ENCODE results near the gene FAM241B.

DNA sequence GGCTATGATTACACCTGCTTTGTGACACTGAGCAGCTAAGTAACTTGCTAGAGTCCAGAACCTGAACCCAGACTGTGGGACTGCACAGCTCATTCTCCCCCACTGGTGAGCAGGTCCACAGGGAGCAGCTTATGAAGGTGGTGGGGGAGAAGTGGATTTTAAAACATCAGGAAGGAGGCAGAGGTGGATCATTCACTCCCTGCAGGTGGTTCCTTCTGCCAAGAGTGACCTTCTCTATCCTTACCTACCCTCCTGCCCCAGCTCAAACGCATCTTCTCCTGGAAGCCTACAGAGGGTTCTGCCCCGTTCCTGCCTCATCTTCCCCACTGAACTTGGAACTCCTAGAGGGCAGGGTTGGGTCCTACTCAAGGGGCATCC, 539 bp upstream of the FAM241B start:
- TF ChIP-seq, protein P1, sequence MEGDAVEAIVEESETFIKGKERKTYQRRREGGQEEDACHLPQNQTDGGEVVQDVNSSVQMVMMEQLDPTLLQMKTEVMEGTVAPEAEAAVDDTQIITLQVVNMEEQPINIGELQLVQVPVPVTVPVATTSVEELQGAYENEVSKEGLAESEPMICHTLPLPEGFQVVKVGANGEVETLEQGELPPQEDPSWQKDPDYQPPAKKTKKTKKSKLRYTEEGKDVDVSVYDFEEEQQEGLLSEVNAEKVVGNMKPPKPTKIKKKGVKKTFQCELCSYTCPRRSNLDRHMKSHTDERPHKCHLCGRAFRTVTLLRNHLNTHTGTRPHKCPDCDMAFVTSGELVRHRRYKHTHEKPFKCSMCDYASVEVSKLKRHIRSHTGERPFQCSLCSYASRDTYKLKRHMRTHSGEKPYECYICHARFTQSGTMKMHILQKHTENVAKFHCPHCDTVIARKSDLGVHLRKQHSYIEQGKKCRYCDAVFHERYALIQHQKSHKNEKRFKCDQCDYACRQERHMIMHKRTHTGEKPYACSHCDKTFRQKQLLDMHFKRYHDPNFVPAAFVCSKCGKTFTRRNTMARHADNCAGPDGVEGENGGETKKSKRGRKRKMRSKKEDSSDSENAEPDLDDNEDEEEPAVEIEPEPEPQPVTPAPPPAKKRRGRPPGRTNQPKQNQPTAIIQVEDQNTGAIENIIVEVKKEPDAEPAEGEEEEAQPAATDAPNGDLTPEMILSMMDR (IDR thresholded peaks at IDR 0.05) = no peak
- TF ChIP-seq RXRA (IDR thresholded peaks at IDR 0.05; ENCODE audit: borderline replicate concordance, low read depth) (no peak), GABPA (IDR thresholded peaks at IDR 0.05; ENCODE audit: low read depth) (no peak), NRF1 (IDR thresholded peaks at IDR 0.05; ENCODE audit: low read depth, low read length) (no peak), EZH2phosphoT487 (IDR thresholded peaks at IDR 0.05; ENCODE audit: borderline replicate concordance, low read depth) (no peak), MXI1 (IDR thresholded peaks at IDR 0.05; ENCODE audit: low read depth, low read length) (no peak), POLR2AphosphoS5 (IDR thresholded peaks at IDR 0.05; ENCODE audit: low read depth, low read length) (no peak), SIN3A (IDR thresholded peaks at IDR 0.05; ENCODE audit: borderline replicate concordance, low read depth, low read length) (no peak), YY1 (IDR thresholded peaks at IDR 0.05; ENCODE audit: low read depth) (no peak)
- TF ChIP-seq, protein P2, sequence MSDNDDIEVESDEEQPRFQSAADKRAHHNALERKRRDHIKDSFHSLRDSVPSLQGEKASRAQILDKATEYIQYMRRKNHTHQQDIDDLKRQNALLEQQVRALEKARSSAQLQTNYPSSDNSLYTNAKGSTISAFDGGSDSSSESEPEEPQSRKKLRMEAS (IDR thresholded peaks at IDR 0.05; ENCODE audit: low read depth) = no peak

Measured in SK-N-SH (cell line).